Measurements from ENCODE around the gene SLC26A9. TPM values are rescaled to one million over a fixed set of nuclear protein-coding genes. Genes with fewer than 3 reads are reported as not detected.

SLC26A9 gene
- total and polyA plus RNA-seq, 10 of the 15 experiments (the other 5 are each of a cell fraction or from before 2014, with no cell fraction given), result 0.09 to 0.40 (median 0.17) TPM

- H3K79me2 ChIP-seq (ENCODE audit: control insufficient read depth, insufficient read depth, low read length), result no peaks in the 10 kb centered on the region
- ATAC-seq (peak; percentile 98), FAIRE-seq (no peak), DNase-seq (ENCODE audit: low read depth, low spot score) (no peak)
- intact Hi-C loops (cut with micrococcal nuclease; ENCODE audit: unreplicated experiment), result loop anchor here (1.0 kb wide), 2 partner anchors 46 to 122 kb away; no protein-coding TSS in a partner anchor
- no peaks in the 10 kb centered on the region for H3K9me3 ChIP-seq (replicated peaks; ENCODE audit: control insufficient read depth, insufficient read depth, low read length)
- H3K4me3 ChIP-seq, result no peak overlapping the region
- ChIA-PET SMC1A (ENCODE audit: uncharacterized antibody, unreplicated experiment) (interaction anchor here (0.6 to 5.3 kb wide), 7 partner anchors 46 to 326 kb away, joined by 3 to 98 read pairs (median 3); no protein-coding TSS in a partner anchor), POLR2A (interaction anchor here (1.1 kb wide), 1 partner anchor 122 kb away, joined by 4 read pairs; no protein-coding TSS in a partner anchor), CTCF (interaction anchor here (0.6 to 9.6 kb wide), 27 partner anchors 9 to 464 kb away, joined by 3 to 296 read pairs (median 4); no protein-coding TSS in a partner anchor), RAD21 (ENCODE audit: unreplicated experiment) (interaction anchor here (0.8 to 8.6 kb wide), 14 partner anchors 14 to 326 kb away, joined by 3 to 197 read pairs (median 4); no protein-coding TSS in a partner anchor)
- H3K27ac ChIP-seq (ENCODE audit: control insufficient read depth, insufficient read depth), result no peak overlapping the region
- H3K4me2 ChIP-seq (ENCODE audit: control insufficient read depth, insufficient read depth), result no peak overlapping the region
- no peaks in the 10 kb centered on the region for H3K4me1 ChIP-seq (ENCODE audit: control insufficient read depth, insufficient read depth, low read length)
- no peaks in the 10 kb centered on the region for H3K36me3 ChIP-seq (ENCODE audit: control insufficient read depth in 2 of 2, insufficient read depth in 2 of 2, low read length in 1 of 2)
- in situ Hi-C loops (cut with MboI), result loop anchor here (5.0 kb wide), 2 partner anchors 123 to 192 kb away; no protein-coding TSS in a partner anchor
- 14% methylated on average over 14 of the region's 14 CpGs for WGBS (ENCODE audit: insufficient coverage, insufficient replicate concordance, low lambda C conversion rate, missing lambda C conversion rate)
- TF ChIP-seq IRF4 (IDR thresholded peaks at IDR 0.05; ENCODE audit: low read depth, low read length) (no peak), ZNF622 (IDR thresholded peaks at IDR 0.05) (no peak), RAD21 (IDR thresholded peaks at IDR 0.05; ENCODE audit: insufficient read depth, low read depth, low read length) (peak; percentile 90), SMC3 (IDR thresholded peaks at IDR 0.05; ENCODE audit: borderline replicate concordance, low read length) (peak; percentile 78; the same call in 1 of the 2 replicates), GABPA (IDR thresholded peaks at IDR 0.05; ENCODE audit: low read depth) (no peak)
- TF ChIP-seq, protein P1, sequence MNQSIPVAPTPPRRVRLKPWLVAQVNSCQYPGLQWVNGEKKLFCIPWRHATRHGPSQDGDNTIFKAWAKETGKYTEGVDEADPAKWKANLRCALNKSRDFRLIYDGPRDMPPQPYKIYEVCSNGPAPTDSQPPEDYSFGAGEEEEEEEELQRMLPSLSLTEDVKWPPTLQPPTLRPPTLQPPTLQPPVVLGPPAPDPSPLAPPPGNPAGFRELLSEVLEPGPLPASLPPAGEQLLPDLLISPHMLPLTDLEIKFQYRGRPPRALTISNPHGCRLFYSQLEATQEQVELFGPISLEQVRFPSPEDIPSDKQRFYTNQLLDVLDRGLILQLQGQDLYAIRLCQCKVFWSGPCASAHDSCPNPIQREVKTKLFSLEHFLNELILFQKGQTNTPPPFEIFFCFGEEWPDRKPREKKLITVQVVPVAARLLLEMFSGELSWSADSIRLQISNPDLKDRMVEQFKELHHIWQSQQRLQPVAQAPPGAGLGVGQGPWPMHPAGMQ (IDR thresholded peaks at IDR 0.05; ENCODE audit: borderline replicate concordance), result no peak
- TF ChIP-seq, protein P2, sequence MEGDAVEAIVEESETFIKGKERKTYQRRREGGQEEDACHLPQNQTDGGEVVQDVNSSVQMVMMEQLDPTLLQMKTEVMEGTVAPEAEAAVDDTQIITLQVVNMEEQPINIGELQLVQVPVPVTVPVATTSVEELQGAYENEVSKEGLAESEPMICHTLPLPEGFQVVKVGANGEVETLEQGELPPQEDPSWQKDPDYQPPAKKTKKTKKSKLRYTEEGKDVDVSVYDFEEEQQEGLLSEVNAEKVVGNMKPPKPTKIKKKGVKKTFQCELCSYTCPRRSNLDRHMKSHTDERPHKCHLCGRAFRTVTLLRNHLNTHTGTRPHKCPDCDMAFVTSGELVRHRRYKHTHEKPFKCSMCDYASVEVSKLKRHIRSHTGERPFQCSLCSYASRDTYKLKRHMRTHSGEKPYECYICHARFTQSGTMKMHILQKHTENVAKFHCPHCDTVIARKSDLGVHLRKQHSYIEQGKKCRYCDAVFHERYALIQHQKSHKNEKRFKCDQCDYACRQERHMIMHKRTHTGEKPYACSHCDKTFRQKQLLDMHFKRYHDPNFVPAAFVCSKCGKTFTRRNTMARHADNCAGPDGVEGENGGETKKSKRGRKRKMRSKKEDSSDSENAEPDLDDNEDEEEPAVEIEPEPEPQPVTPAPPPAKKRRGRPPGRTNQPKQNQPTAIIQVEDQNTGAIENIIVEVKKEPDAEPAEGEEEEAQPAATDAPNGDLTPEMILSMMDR (IDR thresholded peaks at IDR 0.05 in 2 of 3, conservative IDR thresholded peaks at IDR 0.05 in 1 of 3; ENCODE audit: control insufficient read depth in 2 of 3, extremely low read depth in 1 of 3, insufficient read depth in 1 of 3, low read depth in 3 of 3, low read length in 3 of 3), result peak; percentile 85 to 90 (median 88)
- no TSS peak for BruUV-seq (replicated peaks)
- no peaks in the 10 kb centered on the region; a peak in 2 of 4 replicates for H3K27me3 ChIP-seq (replicated peaks in 1 of 2; ENCODE audit: control insufficient read depth in 2 of 2, insufficient read depth in 2 of 2, low read length in 1 of 2)
- H4K20me1 ChIP-seq (ENCODE audit: control insufficient read depth, insufficient read depth), result no peaks in the 10 kb centered on the region
- H2AFZ ChIP-seq (ENCODE audit: control insufficient read depth, low read depth, low read length), result no peak overlapping the region
- H3K9ac ChIP-seq (ENCODE audit: control insufficient read depth, insufficient read depth, low read length), result no peak overlapping the region
These were observed 40.9 kb upstream of the SLC26A9 start for GRCh38 chr1:205983925-205984725.
